ENCODE data around the gene PNPLA3. TPM values are rescaled to one million over a fixed set of nuclear protein-coding genes. Genes with fewer than 3 reads are reported as not detected.

PNPLA3 gene, protein sequence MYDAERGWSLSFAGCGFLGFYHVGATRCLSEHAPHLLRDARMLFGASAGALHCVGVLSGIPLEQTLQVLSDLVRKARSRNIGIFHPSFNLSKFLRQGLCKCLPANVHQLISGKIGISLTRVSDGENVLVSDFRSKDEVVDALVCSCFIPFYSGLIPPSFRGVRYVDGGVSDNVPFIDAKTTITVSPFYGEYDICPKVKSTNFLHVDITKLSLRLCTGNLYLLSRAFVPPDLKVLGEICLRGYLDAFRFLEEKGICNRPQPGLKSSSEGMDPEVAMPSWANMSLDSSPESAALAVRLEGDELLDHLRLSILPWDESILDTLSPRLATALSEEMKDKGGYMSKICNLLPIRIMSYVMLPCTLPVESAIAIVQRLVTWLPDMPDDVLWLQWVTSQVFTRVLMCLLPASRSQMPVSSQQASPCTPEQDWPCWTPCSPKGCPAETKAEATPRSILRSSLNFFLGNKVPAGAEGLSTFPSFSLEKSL
- total RNA-seq (under 1 TPM in 2 of 5 experiments, not detected in 3; 0.19 to 0.29 TPM), polyA plus RNA-seq (not detected), total RNA-seq (not detected)

DNA sequence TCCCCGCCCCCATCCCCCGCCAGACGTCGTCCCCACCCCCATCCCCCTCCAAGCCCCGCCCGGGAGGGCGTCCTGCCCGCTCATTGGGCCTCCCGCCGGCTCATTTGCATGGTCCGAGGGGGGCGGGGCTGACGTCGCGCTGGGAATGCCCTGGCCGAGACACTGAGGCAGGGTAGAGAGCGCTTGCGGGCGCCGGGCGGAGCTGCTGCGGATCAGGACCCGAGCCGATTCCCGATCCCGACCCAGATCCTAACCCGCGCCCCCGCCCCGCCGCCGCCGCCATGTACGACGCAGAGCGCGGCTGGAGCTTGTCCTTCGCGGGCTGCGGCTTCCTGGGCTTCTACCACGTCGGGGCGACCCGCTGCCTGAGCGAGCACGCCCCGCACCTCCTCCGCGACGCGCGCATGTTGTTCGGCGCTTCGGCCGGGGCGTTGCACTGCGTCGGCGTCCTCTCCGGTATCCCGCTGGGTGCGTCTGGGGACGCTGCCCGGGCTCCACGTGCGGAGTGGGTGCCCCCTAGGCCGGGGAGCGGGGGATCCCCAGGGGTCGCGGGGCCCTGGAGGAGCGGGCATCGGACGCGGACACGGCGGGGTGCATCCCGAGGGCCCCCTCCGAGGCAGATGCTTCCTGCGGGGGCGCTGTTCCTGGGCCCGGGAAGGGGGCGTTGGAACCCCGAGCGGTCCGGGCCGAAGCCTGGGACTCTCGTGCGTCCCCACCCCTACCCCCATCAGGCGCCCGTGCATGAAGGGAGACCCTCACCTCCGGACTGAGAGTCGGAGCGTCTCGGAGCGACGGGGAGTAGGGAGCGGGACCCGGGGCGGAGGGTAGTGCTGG lies at the start of gene PNPLA3:
PNPLA3 (plus strand) TSS at position 175 of the 834 bp plus-strand sequence; CDS start at position 282, 107 bp downstream.
- ChIA-PET CTCF (no interaction called here), POLR2A (interaction anchor here (1.4 kb wide), 1 partner anchor 31 kb away, joined by 5 read pairs; the partner anchor contains the start of gene SAMM50)
- H3K27me3 ChIP-seq (ENCODE audit: control insufficient read depth in 2 of 2, insufficient read depth in 2 of 2, low read length in 2 of 2), result no peaks in the 10 kb centered on the region
- peaks cover 0 to 3% of the 10 kb centered on the region in 2 donors for H3K4me1 ChIP-seq (ENCODE audit: control insufficient read depth in 2 of 2, insufficient read depth in 2 of 2, low read length in 2 of 2)
- H3K4me3 ChIP-seq (ENCODE audit: low read length), result peak within 1 kb of the TSS; percentile 57
- Mint-ChIP-seq H3K36me3 (no peaks in the 10 kb centered on the region), H3K27ac (peak within 1 kb of the TSS in 8 of 9 donors; percentile 12 to 89 (median 42)), H3K9me3 (peaks cover 0 to 1% (median 0%) of the 10 kb centered on the region in 11 donors), H3K4me3 (peak within 1 kb of the TSS; percentile 80 to 95 (median 88)), H3K27me3 (peaks cover 4 to 37% (median 16%) of the 10 kb centered on the region in 5 donors), H3K4me1 (peaks cover 4 to 6% (median 5%) of the 10 kb centered on the region in 7 donors)
- no peaks in the 10 kb centered on the region for H3K9me3 ChIP-seq (ENCODE audit: control insufficient read depth in 2 of 3, low read length in 3 of 3)
- no peak within 1 kb of the TSS for H3K27ac ChIP-seq (ENCODE audit: low read depth, low read length)
- no peaks in the 10 kb centered on the region for H3K36me3 ChIP-seq (ENCODE audit: control insufficient read depth in 2 of 3, insufficient read depth in 3 of 3, low read length in 3 of 3)
- intact Hi-C loops (cut with micrococcal nuclease), result loop anchor here (1.0 to 10.0 kb wide), 3 partner anchors 31 to 112 kb away; partner anchors contain the start of genes EFCAB6 (in 2 of the 2) and SAMM50 (in 1 of the 2)
- peak; percentile 48 to 84 (median 59) for DNase-seq
- ATAC-seq, result peak; percentile 96

DNA sequence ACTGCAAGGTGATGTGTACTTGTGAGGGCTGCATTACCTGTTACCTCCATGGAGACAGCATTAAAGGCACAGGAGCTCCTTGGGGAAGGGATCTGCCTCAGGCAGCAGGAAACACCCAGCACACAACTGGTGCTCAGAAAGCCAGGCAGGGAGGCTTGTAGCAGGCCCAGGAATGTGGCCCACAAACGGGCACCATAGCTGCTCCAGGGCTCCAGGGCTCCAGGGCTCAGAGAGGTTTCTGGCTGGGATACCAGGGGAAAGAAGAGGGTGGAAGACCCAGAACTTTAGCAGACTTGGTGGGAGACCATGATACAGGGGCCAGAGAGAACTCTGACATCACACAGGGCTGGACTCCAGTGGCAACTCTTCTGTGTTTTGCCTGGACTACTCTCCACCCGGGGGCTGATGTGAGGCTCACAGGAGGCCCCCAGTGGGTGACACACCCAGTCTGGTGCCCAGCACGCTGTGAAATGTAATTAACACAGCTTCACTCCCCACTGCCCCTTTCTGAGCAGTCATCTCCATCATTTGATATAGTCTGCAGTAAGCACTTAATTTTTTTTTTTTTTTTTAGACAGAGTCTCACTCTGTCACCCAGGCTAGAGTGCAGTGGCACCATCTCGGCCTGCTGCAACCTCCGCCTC lies 46.6 kb upstream of the PNPLA3 start:
- no peak for DNase-seq
- Mint-ChIP-seq H3K4me1 (no peaks in the 10 kb centered on the region), H3K9me3 (peaks cover 0 to 7% (median 0%) of the 10 kb centered on the region in 11 donors), H3K4me3 (no peak overlapping the region), H3K27ac (no peak overlapping the region), H3K27me3 (peaks cover 0 to 50% (median 44%) of the 10 kb centered on the region in 5 donors), H3K36me3 (no peaks in the 10 kb centered on the region)
- ATAC-seq, result no peak
- intact Hi-C loops (cut with micrococcal nuclease), result no loop called here
- peaks cover 0 to 3% of the 10 kb centered on the region in 2 donors for H3K27me3 ChIP-seq (ENCODE audit: control insufficient read depth in 2 of 2, insufficient read depth in 2 of 2, low read length in 2 of 2)
- no peak overlapping the region for H3K4me3 ChIP-seq (ENCODE audit: low read length)
- H3K4me1 ChIP-seq (ENCODE audit: control insufficient read depth in 2 of 2, insufficient read depth in 2 of 2, low read length in 2 of 2), result no peaks in the 10 kb centered on the region
- no peaks in the 10 kb centered on the region for H3K9me3 ChIP-seq (ENCODE audit: control insufficient read depth in 2 of 3, low read length in 3 of 3)
- H3K36me3 ChIP-seq (ENCODE audit: control insufficient read depth in 2 of 3, insufficient read depth in 3 of 3, low read length in 3 of 3), result no peaks in the 10 kb centered on the region
- ChIA-PET POLR2A (no interaction called here), CTCF (no interaction called here)
- no peak overlapping the region for H3K27ac ChIP-seq (ENCODE audit: low read depth, low read length)

DNA sequence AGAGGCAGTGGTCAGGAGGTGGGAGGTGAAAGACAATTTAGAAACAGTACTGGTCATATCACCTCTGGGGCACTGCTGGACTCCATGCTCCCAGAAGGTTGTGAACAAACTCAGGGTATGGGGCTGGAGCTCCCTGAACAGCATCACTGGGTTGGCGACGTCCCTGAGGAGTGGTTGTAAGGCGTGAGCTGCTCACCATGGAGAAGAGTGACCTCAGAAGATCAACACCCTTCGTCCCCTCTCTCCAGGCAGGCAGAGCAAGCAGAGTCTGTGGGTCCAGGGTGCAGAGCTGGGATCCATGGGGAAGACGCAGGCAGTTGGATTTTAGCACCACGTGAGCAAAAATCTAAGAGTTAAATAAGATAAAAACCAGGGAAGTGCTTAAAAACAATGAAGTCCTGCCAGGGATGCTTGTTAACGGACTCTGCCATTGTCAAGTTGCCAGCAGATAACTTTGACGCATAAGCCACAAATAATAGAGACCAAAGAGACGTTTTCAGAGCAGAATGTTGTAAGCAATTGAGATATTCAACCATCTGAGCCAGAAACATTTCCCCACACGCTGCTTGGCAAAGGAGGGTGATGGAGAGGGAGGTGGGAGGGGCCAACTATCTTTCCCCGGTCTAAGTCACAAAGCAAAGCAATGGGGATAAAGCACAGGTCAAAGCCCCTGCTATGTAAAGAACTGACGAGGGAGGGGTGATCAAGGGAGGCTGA lies 45.4 kb upstream of the PNPLA3 start:
- no peak overlapping the region for H3K4me3 Mint-ChIP-seq
- Histone ChIP-seq H3K4me1 (ENCODE audit: control insufficient read depth in 2 of 2, insufficient read depth in 2 of 2, low read length in 2 of 2) (no peaks in the 10 kb centered on the region), H3K4me3 (ENCODE audit: low read length) (no peak overlapping the region), H3K27ac (ENCODE audit: low read depth, low read length) (no peak overlapping the region), H3K9me3 (ENCODE audit: control insufficient read depth in 2 of 3, low read length in 3 of 3) (no peaks in the 10 kb centered on the region), H3K27me3 (ENCODE audit: control insufficient read depth in 2 of 2, insufficient read depth in 2 of 2, low read length in 2 of 2) (peaks cover 0 to 3% of the 10 kb centered on the region in 2 donors), H3K36me3 (ENCODE audit: control insufficient read depth in 2 of 3, insufficient read depth in 3 of 3, low read length in 3 of 3) (no peaks in the 10 kb centered on the region)
- H3K4me1 Mint-ChIP-seq, result no peaks in the 10 kb centered on the region
- H3K9me3 Mint-ChIP-seq, result peaks cover 0 to 5% (median 0%) of the 10 kb centered on the region in 11 donors
- no peak overlapping the region for H3K27ac Mint-ChIP-seq
- ATAC-seq, result no peak
- H3K36me3 Mint-ChIP-seq, result no peaks in the 10 kb centered on the region
- ChIA-PET CTCF (no interaction called here), POLR2A (no interaction called here)
- intact Hi-C loops (cut with micrococcal nuclease), result no loop called here
- DNase-seq, result no peak
- peaks cover 0 to 51% (median 39%) of the 10 kb centered on the region in 5 donors for H3K27me3 Mint-ChIP-seq

DNA sequence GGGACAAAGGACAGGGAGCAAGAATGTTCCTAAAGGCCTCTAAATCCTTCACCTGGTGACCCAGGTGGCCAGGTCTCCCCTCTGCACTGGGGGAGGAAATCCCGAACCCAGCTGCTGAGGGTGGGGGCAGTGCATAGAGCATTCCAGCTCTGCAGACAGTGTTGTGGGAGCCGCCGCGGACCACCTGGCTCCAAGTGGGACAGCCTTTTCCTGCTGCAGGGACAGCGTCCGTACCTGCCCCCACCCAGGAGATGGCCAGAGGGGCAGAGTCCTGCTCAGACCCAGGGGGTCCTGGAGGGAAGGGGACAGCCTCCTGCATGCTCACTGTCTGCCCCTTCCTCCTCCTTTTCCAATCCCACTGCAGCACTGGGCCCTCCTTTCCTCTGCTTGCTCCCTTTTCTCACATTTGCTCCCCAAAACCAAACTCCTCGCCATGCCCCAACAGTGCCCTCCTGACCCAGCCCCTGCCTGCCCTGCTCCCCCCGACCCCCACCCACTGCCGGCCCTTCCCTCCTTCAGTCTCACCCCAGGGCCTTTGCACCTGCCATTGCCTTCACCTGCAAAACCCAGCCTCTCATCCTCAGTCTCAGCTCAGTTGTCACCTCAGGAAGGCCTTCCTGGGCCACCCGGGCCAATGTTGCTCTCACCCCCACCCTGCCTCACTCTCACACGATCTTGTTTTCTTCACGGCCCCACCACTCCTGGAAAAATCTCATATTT lies 44.6 kb upstream of the PNPLA3 start:
- no peaks in the 10 kb centered on the region for H3K36me3 ChIP-seq (ENCODE audit: control insufficient read depth in 2 of 3, insufficient read depth in 3 of 3, low read length in 3 of 3)
- H3K27ac Mint-ChIP-seq, result no peak overlapping the region
- no peak for ATAC-seq
- no peaks in the 10 kb centered on the region for H3K9me3 ChIP-seq (ENCODE audit: control insufficient read depth in 2 of 3, low read length in 3 of 3)
- H3K27ac ChIP-seq (ENCODE audit: low read depth, low read length), result no peak overlapping the region
- no peaks in the 10 kb centered on the region for H3K4me1 Mint-ChIP-seq
- intact Hi-C loops (cut with micrococcal nuclease), result no loop called here
- peaks cover 0 to 3% of the 10 kb centered on the region in 2 donors for H3K27me3 ChIP-seq (ENCODE audit: control insufficient read depth in 2 of 2, insufficient read depth in 2 of 2, low read length in 2 of 2)
- no peak overlapping the region for H3K4me3 ChIP-seq (ENCODE audit: low read length)
- H3K36me3 Mint-ChIP-seq, result no peaks in the 10 kb centered on the region
- peaks cover 0 to 48% (median 33%) of the 10 kb centered on the region in 5 donors for H3K27me3 Mint-ChIP-seq
- H3K4me1 ChIP-seq (ENCODE audit: control insufficient read depth in 2 of 2, insufficient read depth in 2 of 2, low read length in 2 of 2), result no peaks in the 10 kb centered on the region
- DNase-seq, result no peak
- ChIA-PET CTCF (interaction anchor here (0.6 kb wide), 1 partner anchor 421 kb away, joined by 3 read pairs; no protein-coding TSS in a partner anchor), POLR2A (no interaction called here)
- peaks cover 0 to 1% (median 0%) of the 10 kb centered on the region in 11 donors for H3K9me3 Mint-ChIP-seq
- H3K4me3 Mint-ChIP-seq, result no peak overlapping the region

DNA sequence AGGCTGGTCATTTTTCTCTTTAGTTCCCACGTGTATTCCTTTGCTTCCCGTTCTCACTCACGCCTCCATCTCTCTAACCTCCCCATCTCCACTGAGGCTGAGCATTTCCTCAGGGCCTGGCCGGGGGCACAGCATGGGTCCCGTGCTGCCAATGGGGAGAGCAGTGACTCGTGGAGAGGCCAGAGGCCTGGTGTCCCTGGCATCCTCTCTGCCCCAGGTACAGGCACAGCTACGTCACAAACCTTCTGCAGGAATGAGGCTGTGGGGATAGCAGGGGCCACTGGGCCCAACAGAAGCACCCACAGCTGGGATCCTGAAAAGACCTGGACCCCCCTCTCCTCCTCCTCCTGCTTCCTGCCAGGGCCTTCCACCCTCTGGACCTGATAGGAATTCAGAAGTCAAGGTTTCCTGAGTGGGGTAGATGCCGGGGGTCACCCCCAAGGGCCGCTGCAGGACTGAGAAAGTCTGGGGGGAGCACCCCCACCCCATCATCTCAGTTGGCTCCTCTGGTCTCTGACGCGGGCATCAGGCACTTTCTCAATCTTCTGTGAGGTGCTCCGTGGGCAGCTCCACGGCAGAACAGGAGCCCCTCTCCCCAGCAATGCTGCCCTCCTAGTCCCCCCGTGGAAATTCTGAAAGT lies 43.6 kb upstream of the PNPLA3 start:
- Mint-ChIP-seq H3K4me1 (peaks cover 0 to 4% (median 0%) of the 10 kb centered on the region in 7 donors), H3K4me3 (no peak overlapping the region), H3K27me3 (peaks cover 0 to 45% (median 26%) of the 10 kb centered on the region in 5 donors), H3K9me3 (peaks cover 0 to 1% (median 0%) of the 10 kb centered on the region in 11 donors), H3K36me3 (no peaks in the 10 kb centered on the region), H3K27ac (no peak overlapping the region)
- intact Hi-C loops (cut with micrococcal nuclease), result no loop called here
- ChIA-PET POLR2A (no interaction called here), CTCF (interaction anchor here (0.6 kb wide), 1 partner anchor 653 kb away, joined by 4 read pairs; no protein-coding TSS in a partner anchor)
- ATAC-seq (no peak), DNase-seq (no peak)
- no peaks in the 10 kb centered on the region for H3K36me3 ChIP-seq (ENCODE audit: control insufficient read depth in 2 of 3, insufficient read depth in 3 of 3, low read length in 3 of 3)
- no peak overlapping the region for H3K27ac ChIP-seq (ENCODE audit: low read depth, low read length)
- peaks cover 0 to 3% of the 10 kb centered on the region in 2 donors for H3K27me3 ChIP-seq (ENCODE audit: control insufficient read depth in 2 of 2, insufficient read depth in 2 of 2, low read length in 2 of 2)
- no peaks in the 10 kb centered on the region for H3K4me1 ChIP-seq (ENCODE audit: control insufficient read depth in 2 of 2, insufficient read depth in 2 of 2, low read length in 2 of 2)
- no peaks in the 10 kb centered on the region for H3K9me3 ChIP-seq (ENCODE audit: control insufficient read depth in 2 of 3, low read length in 3 of 3)
- no peak overlapping the region for H3K4me3 ChIP-seq (ENCODE audit: low read length)
